GM23248 (cell line): ENCODE data around the gene IP6K3. TPM values are rescaled to one million over a fixed set of nuclear protein-coding genes. Genes with fewer than 3 reads are reported as not detected.
A peak's percentile ranks its signal among the peaks of the same experiment; 100 is the strongest.

Experiments used
- DNase-seq: peaks from one replicate; pipeline ENCODE4 v3.0.0-alpha.2; 2015
- H2AFZ ChIP-seq: fragments of 200-600 bp; sonication (generic); 2 replicates; pipeline ENCODE4 v1.6.1; 2016; ENCODE audit warnings: antibody characterized with exemption
- H3F3A ChIP-seq: fragments of 200-600 bp; sonication (generic); 2 replicates; pipeline ENCODE4 v1.6.1; 2016; ENCODE audit warnings: mild to moderate bottlenecking, antibody characterized with exemption, mixed run types; ENCODE audit not compliant: insufficient read depth
- H3K27ac ChIP-seq: fragments of 200-600 bp; sonication (generic); 2 replicates; pipeline ENCODE4 v1.5.1; 2016; ENCODE audit warnings: mild to moderate bottlenecking
- H3K27me3 ChIP-seq: fragments of 200-600 bp; sonication (generic); replicated peaks from 2 replicates; pipeline ENCODE4 v1.6.1; 2016; ENCODE audit warnings: mild to moderate bottlenecking; ENCODE audit not compliant: insufficient read depth
- H3K36me3 ChIP-seq: fragments of 200-600 bp; sonication (generic); 2 replicates; pipeline ENCODE4 v1.6.1; 2016; ENCODE audit warnings: low read depth, mild to moderate bottlenecking
- H3K4me1 ChIP-seq: fragments of 200-600 bp; sonication (generic); 2 replicates; pipeline ENCODE4 v1.6.1; 2016; ENCODE audit warnings: mild to moderate bottlenecking; ENCODE audit not compliant: insufficient read depth
- H3K4me2 ChIP-seq: fragments of 200-600 bp; sonication (generic); one replicate; pipeline ENCODE4 v1.6.1; 2016; ENCODE audit warnings: mild to moderate bottlenecking; ENCODE audit not compliant: unreplicated experiment
- H3K4me3 ChIP-seq: fragments of 200-600 bp; sonication (generic); 2 replicates; pipeline ENCODE4 v1.5.1; 2016; ENCODE audit warnings: mild to moderate bottlenecking
- H3K79me2 ChIP-seq: fragments of 200-600 bp; sonication (generic); 2 replicates; pipeline ENCODE4 v1.6.1; 2016; ENCODE audit warnings: mild to moderate bottlenecking; ENCODE audit not compliant: insufficient read depth
- H3K9ac ChIP-seq: fragments of 200-600 bp; sonication (generic); 2 replicates; pipeline ENCODE4 v1.6.1; 2016; ENCODE audit warnings: mild to moderate bottlenecking
- H3K9me2 ChIP-seq: fragments of 200-600 bp; sonication (generic); 2 replicates; pipeline ENCODE4 v1.6.1; 2016; ENCODE audit warnings: mixed run types, mild to moderate bottlenecking, moderate library complexity; ENCODE audit not compliant: insufficient read depth
- H3K9me3 ChIP-seq: fragments of 200-600 bp; sonication (generic); one replicate; pipeline ENCODE4 v1.6.1; 2017; ENCODE audit warnings: low read depth
- H4K20me1 ChIP-seq: fragments of 200-600 bp; sonication (generic); 2 replicates; pipeline ENCODE4 v1.6.0; 2016; ENCODE audit not compliant: insufficient read depth
- EZH2 ChIP-seq: fragments of 200-600 bp; sonication (generic); IDR thresholded peaks from 2 replicates; pipeline ENCODE4 v1.6.1; 2018; ENCODE audit warnings: antibody characterized with exemption, mild to moderate bottlenecking; ENCODE audit not compliant: insufficient read depth, poor library complexity, severe bottlenecking
- EZH2phosphoT487 ChIP-seq: fragments of 200-600 bp; sonication (generic); IDR thresholded peaks from 2 replicates; pipeline ENCODE4 v1.6.1; 2018; ENCODE audit warnings: antibody characterized with exemption, moderate library complexity, mild to moderate bottlenecking, low read depth; ENCODE audit not compliant: insufficient read depth
- whole genome bisulfite sequencing, 2 experiments: methylation state at CpG; one replicate each; pipeline ENCODE4 v1.1.6; 2015 to 2017; ENCODE audit warnings: low lambda C conversion rate in 2 of 2, low coverage in 1 of 2; ENCODE audit errors: missing lambda C conversion rate in 2 of 2; 5-methylcytosine and 5-hydroxymethylcytosine counted together
- in situ Hi-C: fragments of 300-500 bp; cut with MboI; formaldehyde crosslinking; loops from 2 replicates; pipeline ENCODE4 v1.15.0; 2020
- polyA plus RNA-seq: library from polyadenylated mRNA; unstranded; fragments of >200 nt; fragmentation: Nextera tagmentation; extraction: Ambion mirVana; gene quantifications from 2 replicates; pipeline ENCODE4 v1.2.1, GENCODE V29; 2016
- total RNA-seq: library from RNA; depleted of rRNA; stranded (reverse); fragments of >200 nt; shearing (Covaris generic); gene quantifications from 2 replicates; pipeline ENCODE4 v1.2.3, GENCODE V29; 2014; rRNA removed

Gene IP6K3
- total RNA-seq (not detected in 2 replicates), polyA plus RNA-seq (0.08 TPM in 1 of 2 replicates, not detected in the other)

- Histone ChIP-seq H3F3A (no peaks in the 10 kb centered on the region), H3K4me3 (no peak within 1 kb of the TSS), H2AFZ (peak within 1 kb of the TSS; percentile 45; the same call in 1 of the 2 replicates), H3K79me2 (no peaks in the 10 kb centered on the region), H3K36me3 (no peaks in the 10 kb centered on the region), H3K4me2 (no peak within 1 kb of the TSS), H4K20me1 (no peaks in the 10 kb centered on the region), H3K27ac (no peak within 1 kb of the TSS), H3K4me1 (peaks cover 15% of the 10 kb centered on the region), H3K27me3 (0 out of 2 replicates have a peak, but pooled peaks cover 6% of the 10 kb centered on the region), H3K9ac (no peak within 1 kb of the TSS), H3K9me3 (no peaks in the 10 kb centered on the region), H3K9me2 (no peaks in the 10 kb centered on the region)
- no peak for DNase-seq
- WGBS, 2 experiments = 74 to 78% methylated on average over 10 of the region's 10 CpGs
- no peak for TF ChIP-seq EZH2
- no peak for TF ChIP-seq EZH2phosphoT487
- in situ Hi-C loops = no loop called here
These were observed at the start of gene IP6K3 for GRCh38 chr6:33746651-33747100. TSS of gene IP6K3 (minus strand) at chr6:33746905. CDS start at chr6:33735476, 11,429 bp downstream.

- Histone ChIP-seq H4K20me1 (no peaks in the 10 kb centered on the region), H3K79me2 (peaks cover 5% of the 10 kb centered on the region; the same call in 1 of the 2 replicates), H3K4me3 (no peak overlapping the region), H3K9me3 (no peaks in the 10 kb centered on the region), H3K27ac (no peak overlapping the region), H3K9me2 (no peaks in the 10 kb centered on the region), H3K36me3 (no peaks in the 10 kb centered on the region), H3K4me2 (no peak overlapping the region), H3K27me3 (no peaks in the 10 kb centered on the region), H2AFZ (no peak overlapping the region), H3K9ac (no peak overlapping the region), H3F3A (no peaks in the 10 kb centered on the region; the same call in 1 of the 2 replicates), H3K4me1 (no peaks in the 10 kb centered on the region; the same call in 1 of the 2 replicates)
- in situ Hi-C loops = no loop called here
- TF ChIP-seq EZH2 = no peak
- TF ChIP-seq EZH2phosphoT487 = no peak
- peak; percentile 31 for DNase-seq
- 15% methylated on average over 13 to 14 of the region's 14 CpGs for WGBS, 2 experiments
These were observed 48.4 kb upstream of the IP6K3 start for GRCh38 chr6:33794910-33795623.

GRCh38 chr6:33792981-33793380 is 46.3 kb upstream of the IP6K3 start:
- 50 to 54% methylated on average over 10 of the region's 10 CpGs for WGBS, 2 experiments
- H3F3A ChIP-seq = peaks cover under 1% of the 10 kb centered on the region; the same call in 1 of the 2 replicates
- H4K20me1 ChIP-seq = no peaks in the 10 kb centered on the region
- H3K36me3 ChIP-seq = no peaks in the 10 kb centered on the region
- no peak overlapping the region for H3K4me3 ChIP-seq
- in situ Hi-C loops = no loop called here
- no peak overlapping the region for H3K9ac ChIP-seq
- no peak overlapping the region for H3K4me2 ChIP-seq
- TF ChIP-seq EZH2 = no peak
- TF ChIP-seq EZH2phosphoT487 = no peak
- H3K79me2 ChIP-seq = peaks cover 14% of the 10 kb centered on the region
- no peak overlapping the region for H3K27ac ChIP-seq
- DNase-seq = no peak
- H3K27me3 ChIP-seq = no peaks in the 10 kb centered on the region
- H3K4me1 ChIP-seq = peaks cover 5% of the 10 kb centered on the region; the same call in 1 of the 2 replicates
- H3K9me3 ChIP-seq = no peaks in the 10 kb centered on the region
- no peak overlapping the region for H2AFZ ChIP-seq
- no peaks in the 10 kb centered on the region for H3K9me2 ChIP-seq

GRCh38 chr6:33791620-33792019 is 44.9 kb upstream of the IP6K3 start:
- H3K36me3 ChIP-seq = no peaks in the 10 kb centered on the region
- H4K20me1 ChIP-seq = no peaks in the 10 kb centered on the region
- no peaks in the 10 kb centered on the region for H3K9me2 ChIP-seq
- peaks cover 14% of the 10 kb centered on the region for H3F3A ChIP-seq
- no peaks in the 10 kb centered on the region for H3K9me3 ChIP-seq
- no peak overlapping the region for H3K27ac ChIP-seq
- in situ Hi-C loops = no loop called here
- no peak for DNase-seq
- no peak for TF ChIP-seq EZH2phosphoT487
- no peak for TF ChIP-seq EZH2
- 62 to 64% methylated on average over 7 of the region's 7 CpGs for WGBS, 2 experiments
- no peak overlapping the region for H2AFZ ChIP-seq
- no peak overlapping the region for H3K9ac ChIP-seq
- H3K4me1 ChIP-seq = peaks cover 17% of the 10 kb centered on the region
- H3K79me2 ChIP-seq = peaks cover 18% of the 10 kb centered on the region
- no peak overlapping the region for H3K4me2 ChIP-seq
- no peaks in the 10 kb centered on the region for H3K27me3 ChIP-seq
- no peak overlapping the region for H3K4me3 ChIP-seq
